Neural cell (in vitro differentiated cells): Measurements from ENCODE around the gene PSMD8. TPM values are rescaled to one million over a fixed set of nuclear protein-coding genes. Genes with fewer than 3 reads are reported as not detected.

Source experiments
- H2AFZ ChIP-seq: fragments of 200-600, 300-800 bp; sonication (generic), shearing (Covaris generic); 2 replicates; pipeline ENCODE4 v1.6.0; 2014; ENCODE audit warnings: low read depth, mild to moderate bottlenecking, antibody characterized with exemption, low read length, moderate library complexity
- H3F3A ChIP-seq: fragments of 200-600 bp; shearing (Covaris generic); 2 replicates; pipeline ENCODE4 v1.6.1; 2016; ENCODE audit warnings: mild to moderate bottlenecking, moderate library complexity, mixed read lengths, antibody characterized with exemption, low read length; ENCODE audit not compliant: insufficient read depth, poor library complexity, severe bottlenecking
- H3K27ac ChIP-seq: fragments of 200-600, 300-800 bp; sonication (generic), shearing (Covaris generic); 2 replicates; pipeline ENCODE4 v1.5.1; 2014; ENCODE audit warnings: mild to moderate bottlenecking, low read length, moderate library complexity
- H3K27me3 ChIP-seq: fragments of 300-800, 200-600 bp; sonication (generic), shearing (Covaris generic); 2 replicates; pipeline ENCODE4 v1.6.0; 2014; ENCODE audit warnings: mild to moderate bottlenecking, low read depth, low read length, moderate library complexity; ENCODE audit not compliant: insufficient read depth
- H3K36me3 ChIP-seq: fragments of 300-800, 200-600 bp; sonication (generic), shearing (Covaris generic); 2 replicates; pipeline ENCODE4 v1.5.1; 2014; ENCODE audit warnings: mild to moderate bottlenecking, antibody characterized with exemption, low read length, moderate library complexity; ENCODE audit not compliant: insufficient read depth
- H3K4me2 ChIP-seq: fragments of 300-800, 200-600 bp; sonication (generic), shearing (Covaris generic); 2 replicates; pipeline ENCODE4 v1.6.0; 2014; ENCODE audit warnings: mild to moderate bottlenecking, low read length
- H3K4me3 ChIP-seq: fragments of 300-800, 200-600 bp; sonication (generic), shearing (Covaris generic); 2 replicates; pipeline ENCODE4 v1.5.1; 2014; ENCODE audit warnings: mild to moderate bottlenecking, low read length, moderate library complexity
- H3K79me2 ChIP-seq: fragments of 200-600 bp; shearing (Covaris generic); replicated peaks from 2 replicates; pipeline ENCODE4 v1.6.0; 2014; ENCODE audit warnings: mild to moderate bottlenecking, low read length, moderate library complexity; ENCODE audit not compliant: insufficient read depth
- H3K9ac ChIP-seq: fragments of 300-800, 200-600 bp; sonication (generic), shearing (Covaris generic); 2 replicates; pipeline ENCODE4 v1.6.1; 2016; ENCODE audit warnings: mild to moderate bottlenecking, low read length, mixed read lengths
- H3K9me2 ChIP-seq: fragments of 200-600 bp; shearing (Covaris generic); 2 replicates; pipeline ENCODE4 v1.6.1; 2016; ENCODE audit warnings: mild to moderate bottlenecking, low read length, mixed read lengths; ENCODE audit not compliant: insufficient read depth
- H3K9me3 ChIP-seq: fragments of 200-600, 300-800 bp; sonication (generic), shearing (Covaris generic); 2 replicates; pipeline ENCODE4 v1.6.1; 2016; ENCODE audit warnings: mild to moderate bottlenecking, mixed run types, low read length, moderate library complexity, mixed read lengths
- H4K20me1 ChIP-seq: fragments of 200-600 bp; shearing (Covaris generic); 2 replicates; pipeline ENCODE4 v1.6.1; 2016; ENCODE audit warnings: mild to moderate bottlenecking, mixed run types; ENCODE audit not compliant: insufficient read depth
- EP300 ChIP-seq: fragments of 450-650 bp; conservative IDR thresholded peaks from 2 replicates; pipeline ENCODE4 v1.6.1; 2014; ENCODE audit warnings: antibody characterized with exemption, mild to moderate bottlenecking, moderate library complexity; ENCODE audit not compliant: poor library complexity, severe bottlenecking
- EZH2 ChIP-seq: fragments of 200-600, 300-800 bp; shearing (Covaris generic), sonication (generic); IDR thresholded peaks from 2 replicates; pipeline ENCODE4 v1.6.1; 2014; ENCODE audit warnings: antibody characterized with exemption, low read length, borderline replicate concordance, mild to moderate bottlenecking; ENCODE audit not compliant: insufficient read depth, poor library complexity, severe bottlenecking
- MXI1 ChIP-seq: fragments of 450-650 bp; conservative IDR thresholded peaks from 2 replicates; pipeline ENCODE4 v1.6.1; 2014; ENCODE audit warnings: antibody characterized with exemption, mild to moderate bottlenecking; ENCODE audit not compliant: poor library complexity, severe bottlenecking
- POLR2AphosphoS5 ChIP-seq: IDR thresholded peaks from 2 replicates; pipeline ENCODE4 v1.6.1; 2012
- RAD21 ChIP-seq: fragments of 450-650 bp; conservative IDR thresholded peaks from 2 replicates; pipeline ENCODE4 v1.6.1; 2014; ENCODE audit warnings: antibody characterized with exemption, mild to moderate bottlenecking, moderate library complexity
- REST ChIP-seq: IDR thresholded peaks from 2 replicates; pipeline ENCODE4 v1.6.1; 2012; ENCODE audit warnings: borderline replicate concordance
- SMC3 ChIP-seq: fragments of 450-650 bp; conservative IDR thresholded peaks from 2 replicates; pipeline ENCODE4 v1.6.1; 2014; ENCODE audit warnings: antibody characterized with exemption, mild to moderate bottlenecking, moderate library complexity; ENCODE audit not compliant: poor library complexity
- TAF1 ChIP-seq: IDR thresholded peaks from 2 replicates; pipeline ENCODE4 v1.6.1; 2012; ENCODE audit warnings: low read depth
- polyA plus RNA-seq: library from polyadenylated mRNA; depleted of rRNA; stranded (reverse); fragments of >200 nt; gene quantifications from 2 replicates; pipeline ENCODE4 v1.2.3, GENCODE V29; 2014

The PSMD8 gene
- polyA plus RNA-seq, 1 donor from 2014 or later = 334 TPM

GRCh38 chr19:38378866-38379265, 4.5 kb downstream of the PSMD8 start:
- Histone ChIP-seq H3K27ac (no peak overlapping the region), H3K79me2 (peaks cover 19% of the 10 kb centered on the region), H3K9ac (no peak overlapping the region), H3K4me3 (no peak overlapping the region), H3K27me3 (no peaks in the 10 kb centered on the region), H3F3A (no peaks in the 10 kb centered on the region), H3K4me2 (no peak overlapping the region), H3K9me3 (no peaks in the 10 kb centered on the region), H2AFZ (no peak overlapping the region), H4K20me1 (no peaks in the 10 kb centered on the region), H3K9me2 (no peaks in the 10 kb centered on the region), H3K36me3 (no peaks in the 10 kb centered on the region)
- TF ChIP-seq EP300 = no peak
- no peak for TF ChIP-seq RAD21
- no peak for TF ChIP-seq EZH2

GRCh38 chr19:38381138-38381537, 6.8 kb downstream of the PSMD8 start:
- Histone ChIP-seq H3K9ac (no peak overlapping the region), H3K36me3 (no peaks in the 10 kb centered on the region), H3K9me2 (no peaks in the 10 kb centered on the region), H3K4me2 (no peak overlapping the region), H3K4me3 (no peak overlapping the region), H3K79me2 (peaks cover 9% of the 10 kb centered on the region), H4K20me1 (no peaks in the 10 kb centered on the region), H3K27me3 (no peaks in the 10 kb centered on the region), H3K27ac (no peak overlapping the region), H3F3A (no peaks in the 10 kb centered on the region), H3K9me3 (no peaks in the 10 kb centered on the region), H2AFZ (no peak overlapping the region)
- TF ChIP-seq REST = no peak

- Histone ChIP-seq H4K20me1 (no peaks in the 10 kb centered on the region), H3K36me3 (no peaks in the 10 kb centered on the region)
These were observed 8.8 kb downstream of the PSMD8 start for GRCh38 chr19:38383184-38383583.

More at GRCh38 chr19:38383184-38383583, 8.8 kb downstream of the PSMD8 start:
- Histone ChIP-seq H3K9me2 (no peaks in the 10 kb centered on the region), H3K9ac (no peak overlapping the region), H3K79me2 (no peaks in the 10 kb centered on the region), H2AFZ (no peak overlapping the region), H3K27me3 (no peaks in the 10 kb centered on the region), H3K4me3 (no peak overlapping the region), H3F3A (no peaks in the 10 kb centered on the region), H3K9me3 (no peaks in the 10 kb centered on the region), H3K4me2 (no peak overlapping the region), H3K27ac (no peak overlapping the region)
- no peak for TF ChIP-seq TAF1
- TF ChIP-seq RAD21 = no peak
- TF ChIP-seq SMC3 = no peak
- TF ChIP-seq EZH2 = no peak
- no peak for TF ChIP-seq POLR2AphosphoS5
- no peak for TF ChIP-seq MXI1
- TF ChIP-seq REST = no peak
